Stimulated activated CD8-positive, alpha-beta memory T cell treated with anti-CD3 and anti-CD28 coated beads, Interleukin-4, amount 100 ng/mL, for 24 hours (primary cell): Measurements from ENCODE around the gene KHDC3L.

Source experiments
- DNase-seq: peaks from one replicate; pipeline ENCODE4 v3.0.0-alpha.2; 2020; ENCODE audit warnings: low read depth

KHDC3L gene

GRCh38 chr6:73362358-73362757 is at the start of gene KHDC3L:
TSS of gene KHDC3L (plus strand) at chr6:73362658. CDS start at chr6:73362730, 72 bp downstream.
- no peak for DNase-seq

GRCh38 chr6:73314577-73315492 is 47.6 kb upstream of the KHDC3L start:
- DNase-seq: no peak

- DNase-seq: no peak
These were observed 39.1 kb upstream of the KHDC3L start for GRCh38 chr6:73323323-73323722.

GRCh38 chr6:73325656-73326055 is 36.8 kb upstream of the KHDC3L start:
- no peak for DNase-seq

- no peak for DNase-seq
These were observed 33.7 kb upstream of the KHDC3L start for GRCh38 chr6:73328790-73329189.

- DNase-seq: no peak
These were observed 33.3 kb upstream of the KHDC3L start for GRCh38 chr6:73329201-73329600.

- DNase-seq: no peak
These were observed 23.1 kb upstream of the KHDC3L start for GRCh38 chr6:73339340-73339739.

- DNase-seq: no peak
These were observed 22.4 kb upstream of the KHDC3L start for GRCh38 chr6:73340048-73340447.

GRCh38 chr6:73341335-73341734 is 21.1 kb upstream of the KHDC3L start:
- no peak for DNase-seq

- DNase-seq: no peak
These were observed 20.3 kb upstream of the KHDC3L start for GRCh38 chr6:73342174-73342573.

- DNase-seq: no peak
These were observed 19.3 kb upstream of the KHDC3L start for GRCh38 chr6:73343164-73343563.

- DNase-seq: no peak
These were observed 13.8 kb upstream of the KHDC3L start for GRCh38 chr6:73348550-73349204.

- DNase-seq: no peak
These were observed 13.1 kb upstream of the KHDC3L start for GRCh38 chr6:73349311-73349710.

GRCh38 chr6:73353636-73354593 is 8.5 kb upstream of the KHDC3L start, which contains the start of gene DPPA5:
TSS of gene DPPA5 (minus strand) at chr6:73354276. CDS start at chr6:73354225, 51 bp downstream.
- DNase-seq: no peak

GRCh38 chr6:73362869-73363536 is 545 bp downstream of the KHDC3L start:
- no peak for DNase-seq

GRCh38 chr6:73363537-73363875 is 1.0 kb downstream of the KHDC3L start:
- DNase-seq: no peak

GRCh38 chr6:73364121-73364520 is 1.7 kb downstream of the KHDC3L start:
- no peak for DNase-seq

- no peak for DNase-seq
These were observed 2.1 kb downstream of the KHDC3L start for GRCh38 chr6:73364549-73364948.

- DNase-seq: no peak
These were observed 5.4 kb downstream of the KHDC3L start for GRCh38 chr6:73367761-73368355.

- no peak for DNase-seq
These were observed 6.2 kb downstream of the KHDC3L start for GRCh38 chr6:73368675-73369074.

GRCh38 chr6:73369157-73369556 is 6.7 kb downstream of the KHDC3L start:
- DNase-seq: no peak
